GM12878 (cell line): Measurements from ENCODE around the gene SH3BP1. TPM values are rescaled to one million over a fixed set of nuclear protein-coding genes. Genes with fewer than 3 reads are reported as not detected.
A peak's percentile ranks its signal among the peaks of the same experiment; 100 is the strongest.

Source experiments
- ATAC-seq: fragments of 200-7000 bp; cut with Tn5 transposase; 3 replicates; pipeline ENCODE4 v1.9.1; 2020; ENCODE audit warnings: mild to moderate bottlenecking, moderate library complexity
- BruUV-seq: library from RNA; stranded (reverse); fragments of 400-500 nt; replicated peaks from 2 replicates; lab custom pipeline; 2021; lab: Mats Ljungman, UMichigan
- CTCF ChIA-PET: fragments of 300-600 bp; sonication (Branson Sonifier 250); formaldehyde crosslinking; extraction: SDS; loops from one replicate; lab custom pipeline; 2021; ENCODE audit warnings: inconsistent platforms; lab: Yijun Ruan, JAX
- POLR2A ChIA-PET: fragments of 350-600 bp; formaldehyde crosslinking; extraction: SDS; loops from one replicate; lab custom pipeline; 2021; ENCODE audit warnings: inconsistent platforms; lab: Charles Lee
- RAD21 ChIA-PET: fragments of 300-600 bp; sonication (Branson Sonifier 250); formaldehyde crosslinking; loops from one replicate; lab custom pipeline; 2023; ENCODE audit warnings: antibody characterized with exemption; ENCODE audit not compliant: unreplicated experiment; lab: Charles Lee
- SMC1A ChIA-PET: fragments of 300-600 bp; sonication (Branson Sonifier 250); formaldehyde crosslinking; loops from one replicate; lab custom pipeline; 2023; ENCODE audit not compliant: unreplicated experiment, uncharacterized antibody; lab: Charles Lee
- DNase-seq: peaks from one replicate; pipeline ENCODE4 v3.0.0-alpha.2; 2011; ENCODE audit warnings: low read depth, low spot score
- FAIRE-seq: peaks from 3 replicates; lab custom pipeline; 2011; peaks lifted over from hg19 to GRCh38; lab: Jason Lieb, UNC
- H2AFZ ChIP-seq: 2 replicates; pipeline ENCODE4 v1.6.0; 2011; ENCODE audit warnings: low read depth, low read length, control low read depth; ENCODE audit not compliant: control insufficient read depth
- H3K27ac ChIP-seq: 2 replicates; pipeline ENCODE4 v1.5.1; 2011; ENCODE audit warnings: control low read depth; ENCODE audit not compliant: control insufficient read depth, insufficient read depth
- H3K27me3 ChIP-seq, 2 experiments: replicated peaks in 1 of 2; 2 replicates each; pipeline versions ENCODE4 v1.6.0 to v1.6.1; 2011; ENCODE audit warnings: low read length in 1 of 2; ENCODE audit not compliant: control insufficient read depth in 2 of 2, insufficient read depth in 2 of 2
- H3K36me3 ChIP-seq, 2 experiments: 2 replicates each; pipeline ENCODE4 v1.5.1; 2011; ENCODE audit warnings: low read length in 1 of 2; ENCODE audit not compliant: control insufficient read depth in 2 of 2, insufficient read depth in 2 of 2
- H3K4me1 ChIP-seq: 2 replicates; pipeline ENCODE4 v1.6.1; 2011; ENCODE audit warnings: mild to moderate bottlenecking, low read length, moderate library complexity, mixed read lengths; ENCODE audit not compliant: control insufficient read depth, insufficient read depth
- H3K4me2 ChIP-seq: 2 replicates; pipeline ENCODE4 v1.6.0; 2011; ENCODE audit warnings: control low read depth; ENCODE audit not compliant: control insufficient read depth, insufficient read depth
- H3K4me3 ChIP-seq: fragments of 200-600 bp; sonication (generic); 2 replicates; pipeline ENCODE4 v1.5.1; 2016
- H3K79me2 ChIP-seq: 2 replicates; pipeline ENCODE4 v1.6.0; 2011; ENCODE audit warnings: low read length; ENCODE audit not compliant: control insufficient read depth, insufficient read depth
- H3K9ac ChIP-seq: 2 replicates; pipeline ENCODE4 v1.8.0; 2011; ENCODE audit warnings: low read length, control low read depth, mixed read lengths; ENCODE audit not compliant: control insufficient read depth, insufficient read depth
- H3K9me3 ChIP-seq: replicated peaks from 3 replicates; pipeline ENCODE4 v1.5.1; 2011; ENCODE audit warnings: mild to moderate bottlenecking, low read length; ENCODE audit not compliant: control insufficient read depth, insufficient read depth
- H4K20me1 ChIP-seq: 2 replicates; pipeline ENCODE4 v1.6.0; 2011; ENCODE audit not compliant: control insufficient read depth, insufficient read depth
- CEBPB ChIP-seq, 2 experiments: fragments of 150-350 bp in 1 of 2; IDR thresholded peaks; 2 replicates each; pipeline ENCODE4 v1.6.1; 2012 to 2014; ENCODE audit warnings: low read depth in 2 of 2, low read length in 2 of 2, borderline replicate concordance in 1 of 2, inconsistent platforms in 1 of 2
- ETV6 ChIP-seq, 2 experiments: fragments of 450-650 bp in 1 of 2; IDR thresholded peaks in 1 of 2; conservative IDR thresholded peaks in 1 of 2; 2 replicates each; pipeline ENCODE4 v1.6.1; 2014; ENCODE audit warnings: antibody characterized with exemption in 1 of 2, borderline replicate concordance in 1 of 2, low read depth in 1 of 2, mild to moderate bottlenecking in 1 of 2, moderate library complexity in 1 of 2
- GATAD2B ChIP-seq: fragments of 450-650 bp; conservative IDR thresholded peaks from 2 replicates; pipeline ENCODE4 v1.6.1; 2017; ENCODE audit warnings: low read depth, mild to moderate bottlenecking, moderate library complexity
- PAX5 ChIP-seq: IDR thresholded peaks from 2 replicates; pipeline ENCODE4 v1.6.1; 2011; ENCODE audit warnings: low read depth, low read length, borderline replicate concordance
- POLR2A ChIP-seq: IDR thresholded peaks from 2 replicates; pipeline ENCODE4 v1.6.1; 2011; ENCODE audit warnings: low read depth, mild to moderate bottlenecking, low read length
- WGBS: methylation state at CpG from one replicate; pipeline ENCODE4 v1.1.6; 2016; ENCODE audit warnings: low lambda C conversion rate; ENCODE audit not compliant: insufficient replicate concordance, insufficient coverage; ENCODE audit errors: missing lambda C conversion rate; 5-methylcytosine and 5-hydroxymethylcytosine counted together
- in situ Hi-C: fragments of 300-500 bp; cut with MboI; formaldehyde crosslinking; loops from 9 replicates; pipeline ENCODE4 v1.14.3; 2018; ENCODE audit warnings: mixed read lengths
- intact Hi-C: fragments of 100-400 bp; cut with micrococcal nuclease; formaldehyde crosslinking; loops from one replicate; pipeline ENCODE4 v1.14.2; 2022; ENCODE audit not compliant: unreplicated experiment
- polyA plus RNA-seq, 11 experiments: library from polyadenylated mRNA; depleted of rRNA in 4 of 11; unstranded in 6 of 11; stranded (reverse) in 5 of 11; fragments of >200 nt; fragmentation: Nextera tagmentation in 4 of 11; fragmentation: Illumina TruSeq in 1 of 11; extraction: Ambion mirVana in 4 of 11; extraction: Trizol in 1 of 11; gene quantifications; 1 replicate in 1 of 11; 2 replicates in 10 of 11; pipeline versions ENCODE4 v1.2.1 to v1.2.3, GENCODE V29; 2011 to 2016; ENCODE audit warnings: inconsistent platforms in 2 of 11, missing spikeins in 2 of 11, low read depth in 1 of 11
- total RNA-seq, 4 experiments: library from RNA; depleted of rRNA in 3 of 4; stranded (reverse); fragments of >200 nt in 3 of 4; fragmentation: Illumina TruSeq in 1 of 4; extraction: Trizol in 1 of 4; gene quantifications; 2 replicates each; pipeline versions ENCODE4 v1.2.1 to v1.2.3, GENCODE V29; 2013 to 2021

SH3BP1 gene
- total and polyA plus RNA-seq, 10 of the 15 experiments (the other 5 are each of a cell fraction or from before 2014, with no cell fraction given): 0.29 to 70.5 (median 22.5) TPM

DNA sequence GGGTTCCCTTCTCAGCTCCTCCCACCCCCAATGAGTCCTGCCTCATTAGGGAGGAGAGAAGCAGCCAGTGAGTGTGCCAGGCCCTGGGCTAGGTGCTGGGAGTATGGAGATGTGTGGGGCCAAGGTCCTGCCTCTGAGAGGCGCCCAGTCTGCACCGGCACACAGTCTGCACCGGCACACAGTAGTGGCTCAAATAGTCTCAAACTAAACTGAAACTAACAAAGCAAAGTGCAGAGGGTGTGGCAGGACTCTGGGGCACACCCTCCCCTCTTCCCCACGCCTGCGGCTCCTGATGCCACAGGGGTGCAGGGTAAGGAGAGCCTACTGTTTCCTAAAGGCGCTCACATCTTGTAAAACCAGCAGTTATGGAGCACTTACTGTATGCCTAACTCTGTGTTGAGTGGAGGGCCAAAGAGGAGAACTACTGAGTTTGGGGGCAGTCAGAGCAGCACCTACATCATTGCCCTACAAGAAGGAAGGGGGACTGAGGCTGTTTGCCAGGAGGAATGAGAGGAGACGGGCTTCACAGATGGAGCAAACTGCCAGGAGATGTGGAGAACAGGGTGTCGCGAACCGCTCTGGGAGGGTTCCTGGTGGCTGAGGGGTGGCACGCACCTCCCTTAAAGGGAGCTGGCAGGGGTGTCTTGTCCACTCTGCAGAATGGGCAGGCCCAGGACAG lies 939 bp upstream of the SH3BP1 start:
- peaks cover 74% of the 10 kb centered on the region for H3K4me1 ChIP-seq
- peak overlapping the region; percentile 96 for H3K4me3 ChIP-seq
- peak overlapping the region; percentile 86; the same call in 1 of the 2 replicates for H3K27ac ChIP-seq
- intact Hi-C loops: no loop called here
- H3K4me2 ChIP-seq: peak overlapping the region; percentile 98
- no peaks in the 10 kb centered on the region for H3K9me3 ChIP-seq
- SMC1A ChIA-PET: interaction anchor here (0.9 to 8.6 kb wide), 10 partner anchors 12 to 45 kb away, joined by 3 to 108 read pairs (median 6); partner anchors contain the start of genes GGA1, LGALS1 and PDXP
- DNase-seq (no peak), FAIRE-seq (no peak), ATAC-seq (peak; percentile 24)
- H3K79me2 ChIP-seq: peaks cover 27% of the 10 kb centered on the region
- POLR2A ChIA-PET: interaction anchor here (0.6 to 8.2 kb wide), 6 partner anchors 12 to 59 kb away, joined by 5 to 67 read pairs (median 15); partner anchors contain the start of genes GGA1, LGALS1, LGALS2 and PDXP
- H2AFZ ChIP-seq: no peak overlapping the region; the same call in 1 of the 2 replicates
- no peaks in the 10 kb centered on the region for H3K27me3 ChIP-seq
- H3K36me3 ChIP-seq: peaks cover 4 to 6% of the 10 kb centered on the region in 2 experiments; a peak in 3 of 4 replicates
- no TSS peak for BruUV-seq
- no peaks in the 10 kb centered on the region for H4K20me1 ChIP-seq
- RAD21 ChIA-PET: interaction anchor here (1.2 to 10.1 kb wide), 6 partner anchors 13 to 47 kb away, joined by 4 to 173 read pairs (median 48); partner anchors contain the start of genes GGA1, NOL12 and PDXP
- in situ Hi-C loops: no loop called here
- 22% methylated on average over 11 of the region's 11 CpGs for WGBS
- TF ChIP-seq CEBPB (IDR thresholded peaks at IDR 0.05; ENCODE audit: borderline replicate concordance in 1 of 2, low read depth in 2 of 2, low read length in 2 of 2) (no peak), PAX5 (peak; percentile 4; the same call in 1 of the 2 replicates), GATAD2B (0 out of 2 replicates have a peak, but pooled peaks have one; percentile 20), ETV6 (conservative IDR thresholded peaks at IDR 0.05 in 1 of 2, IDR thresholded peaks at IDR 0.05 in 1 of 2; ENCODE audit: borderline replicate concordance in 1 of 2, low read depth in 1 of 2) (no peak), POLR2A (peak; percentile 65)
- H3K9ac ChIP-seq: peak overlapping the region; percentile 87
- CTCF ChIA-PET: interaction anchor here (2.5 to 15.9 kb wide), 4 partner anchors 16 to 40 kb away, joined by 24 to 396 read pairs (median 268); partner anchors contain the start of genes GGA1, LGALS1, NOL12 and PDXP
